Vagina (tissue), 2 donors: ENCODE results near the gene ABCA13.

Experiments
- CTCF ChIP-seq, 3 experiments: fragments of 450-650 bp in 2 of 3; fragments of 200-600 bp in 1 of 3; sonication (generic) in 1 of 3; IDR thresholded peaks; one replicate each; pipeline ENCODE4 v1.5.1; 2017 to 2019; ENCODE audit warnings: antibody characterized with exemption in 3 of 3, mild to moderate bottlenecking in 2 of 3, moderate library complexity in 2 of 3
- POLR2A ChIP-seq, 2 donors: fragments of 450-650 bp; IDR thresholded peaks; one replicate each; pipeline ENCODE4 v1.6.1; 2017; ENCODE audit warnings: antibody characterized with exemption in 2 of 2, mild to moderate bottlenecking in 2 of 2, moderate library complexity in 2 of 2
- POLR2AphosphoS5 ChIP-seq, 2 donors: sonication (generic); formaldehyde crosslinking; IDR thresholded peaks; one replicate each; pipeline ENCODE4 v1.9.0; 2017; ENCODE audit warnings: antibody characterized with exemption in 2 of 2, mild to moderate bottlenecking in 2 of 2, low read depth in 1 of 2; ENCODE audit not compliant: insufficient read depth in 1 of 2

GRCh38 chr7:48635796-48636195 is 464.5 kb downstream of the ABCA13 start:
- TF ChIP-seq POLR2AphosphoS5 (IDR thresholded peaks at IDR 0.05; ENCODE audit: insufficient read depth in 1 of 2, low read depth in 1 of 2) (no peak), POLR2A (IDR thresholded peaks at IDR 0.05) (no peak), CTCF (IDR thresholded peaks at IDR 0.05) (no peak)
